ENCODE data around the gene TMEM270.

TMEM270 gene

DNA sequence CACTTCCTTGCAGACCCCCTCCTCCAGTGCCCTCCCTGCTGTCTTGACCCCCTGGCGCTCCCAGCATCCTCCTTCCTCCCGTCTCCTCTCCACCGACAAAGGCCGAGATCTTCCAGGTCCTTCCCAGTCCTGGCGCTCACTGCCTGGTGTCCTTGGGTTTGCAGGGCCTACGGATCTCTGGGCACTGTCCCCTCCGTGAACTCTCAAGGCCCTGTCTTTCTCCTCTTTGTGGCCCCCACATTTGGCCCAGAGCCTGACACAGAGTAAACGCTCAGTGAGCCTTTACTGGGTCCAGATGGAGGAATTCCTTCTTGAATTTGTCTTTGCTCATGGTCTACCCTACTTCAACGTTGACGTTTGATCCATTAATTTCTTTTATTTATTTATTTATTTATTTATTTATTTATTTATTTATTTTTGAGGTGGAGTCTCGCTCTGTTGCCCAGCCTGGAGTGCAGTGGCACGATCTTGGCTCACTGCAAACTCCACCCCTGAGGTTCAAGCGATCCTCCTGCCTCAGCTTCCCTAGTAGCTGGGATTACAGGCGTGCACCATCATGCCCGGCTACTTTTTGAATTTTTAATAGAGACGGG lies 29.7 kb downstream of the TMEM270 start:
- DNase-seq: no peak

DNA sequence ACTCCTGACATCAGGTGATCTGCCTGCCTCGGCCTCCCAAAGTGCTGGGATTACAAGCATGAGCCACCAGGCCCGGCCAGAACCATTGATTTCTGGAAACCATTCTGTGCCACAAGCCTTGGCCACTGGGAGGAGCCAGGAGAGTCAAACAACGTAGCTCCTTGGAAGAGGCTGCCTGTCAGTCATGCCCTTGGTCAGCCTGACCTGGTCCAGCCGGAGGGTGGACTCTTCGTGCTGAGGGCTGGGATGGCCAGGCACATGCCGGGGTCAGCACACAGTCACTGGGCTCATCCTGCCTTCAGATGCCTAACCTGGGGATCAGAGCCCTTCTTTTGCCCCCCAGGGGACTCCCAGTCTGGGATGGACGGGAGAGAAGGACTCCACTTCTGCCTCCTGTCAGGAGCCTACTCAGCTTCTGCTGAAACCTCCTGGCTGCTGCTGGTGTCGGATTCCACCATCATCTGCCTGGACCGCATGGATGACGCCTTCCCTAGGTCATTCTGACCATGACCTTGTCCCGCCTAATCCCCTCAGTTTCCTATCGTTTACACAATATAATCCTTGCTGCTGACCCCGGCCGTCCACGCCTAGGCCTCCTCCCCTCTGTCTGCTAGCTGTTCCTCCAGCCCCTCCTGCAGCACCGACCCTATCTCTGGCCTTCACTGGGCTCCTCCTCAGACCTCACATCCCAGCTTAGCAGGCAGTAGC lies 30.4 kb downstream of the TMEM270 start:
- no peak for DNase-seq

DNA sequence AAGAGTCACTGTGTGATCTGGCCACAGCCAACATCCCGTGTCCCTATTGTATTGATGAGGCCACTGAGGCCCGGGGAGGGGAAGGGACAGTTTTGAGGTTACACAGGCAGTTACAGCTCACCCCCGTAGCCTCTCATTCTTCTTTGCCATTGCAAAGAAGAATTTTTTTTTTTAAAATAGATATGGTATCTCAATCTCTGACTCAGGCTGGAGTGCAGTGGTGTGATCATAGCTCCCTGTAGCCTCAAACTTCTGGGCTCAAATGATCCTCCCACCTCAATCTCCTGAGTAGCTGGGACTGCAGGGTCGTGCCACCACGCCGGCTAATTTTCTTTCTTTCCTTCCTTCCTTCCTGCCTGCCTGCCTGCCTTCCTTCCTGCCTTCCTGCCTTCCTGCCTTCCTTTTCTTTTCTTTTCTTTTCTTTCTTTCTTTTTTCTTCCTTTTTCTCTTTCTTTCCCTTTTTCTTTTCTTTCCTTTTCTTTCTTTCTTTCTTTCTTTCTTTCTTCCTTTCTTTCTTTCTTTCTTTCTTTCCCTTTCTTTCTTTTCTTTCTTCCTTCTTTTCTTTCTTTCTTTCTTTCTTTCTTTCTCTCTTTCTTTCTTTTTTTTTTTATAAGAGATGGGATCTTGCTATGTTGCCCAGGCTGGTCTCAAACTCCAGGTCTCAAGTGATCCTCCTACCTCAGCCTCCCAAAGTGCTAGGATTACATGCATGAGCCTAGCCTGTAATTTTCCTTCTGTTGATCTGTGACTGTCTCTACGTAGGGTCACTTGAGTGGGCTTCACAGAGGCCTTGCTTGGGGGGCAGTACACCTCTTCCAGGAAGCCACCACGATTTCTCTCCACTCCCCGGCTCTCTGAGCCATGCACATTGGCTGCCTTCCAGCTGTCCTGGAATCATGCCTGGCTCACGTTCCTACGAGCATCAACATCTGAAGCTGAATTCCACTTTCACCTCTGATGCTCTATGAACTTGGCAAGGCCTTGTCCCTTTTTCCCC lies 31.3 kb downstream of the TMEM270 start:
- no peak for DNase-seq

DNA sequence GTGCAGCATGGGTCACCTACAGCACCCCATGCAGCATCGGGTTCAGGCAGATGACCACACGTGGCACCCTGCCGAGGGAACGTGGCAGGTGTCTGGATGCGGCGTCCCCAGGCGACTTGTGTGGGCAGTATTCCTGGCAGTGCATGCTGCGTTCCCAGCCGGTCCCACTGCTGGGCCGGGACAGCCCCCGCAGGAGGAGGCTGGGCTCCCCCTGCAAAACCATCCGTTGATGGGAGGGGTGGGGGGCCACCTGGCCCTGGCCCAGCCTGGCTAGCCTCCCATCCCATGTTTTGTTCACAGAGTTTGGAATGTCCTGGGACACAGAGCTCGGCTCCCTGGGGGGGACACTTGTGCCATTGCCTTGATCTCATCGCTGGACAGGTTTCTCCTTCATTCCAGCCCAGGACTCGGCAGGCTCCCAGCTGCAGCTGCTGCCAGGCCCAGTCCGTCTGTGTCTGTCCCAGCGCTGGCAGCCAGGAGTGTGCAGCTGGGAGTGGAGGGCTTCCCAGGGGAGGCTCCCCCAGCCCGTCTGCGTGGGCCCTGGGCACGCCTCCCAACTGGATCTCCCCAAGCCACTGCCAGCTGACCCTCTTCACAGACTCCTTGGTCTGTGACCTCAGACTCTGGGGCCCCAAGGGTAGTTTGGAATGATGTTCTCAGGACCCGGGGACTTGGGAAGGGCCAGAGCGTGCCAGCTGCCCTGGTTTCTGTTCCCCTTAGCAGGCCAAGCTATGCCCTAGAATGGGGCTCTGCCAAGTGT lies 32.6 kb downstream of the TMEM270 start:
- no peak for DNase-seq

DNA sequence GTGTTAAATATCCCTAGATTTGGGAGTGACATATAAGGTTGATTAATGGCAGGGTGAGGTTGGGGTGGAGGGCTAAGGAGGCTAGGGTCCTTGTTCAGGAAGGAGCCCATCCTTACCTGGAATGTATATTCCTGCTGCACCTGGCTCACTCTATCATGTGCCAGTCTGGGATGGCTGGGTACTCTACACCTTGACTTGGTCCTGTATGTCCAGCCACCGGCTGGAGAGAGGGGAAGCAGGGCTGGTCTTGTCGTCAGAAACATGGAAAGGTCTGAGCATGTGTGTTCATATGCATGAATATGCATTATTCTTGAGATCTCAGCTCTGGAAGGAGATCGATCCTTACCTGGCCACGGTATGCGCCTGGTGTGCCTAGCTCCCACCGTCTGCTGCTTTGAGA lies 33.2 kb downstream of the TMEM270 start:
- no peak for DNase-seq

DNA sequence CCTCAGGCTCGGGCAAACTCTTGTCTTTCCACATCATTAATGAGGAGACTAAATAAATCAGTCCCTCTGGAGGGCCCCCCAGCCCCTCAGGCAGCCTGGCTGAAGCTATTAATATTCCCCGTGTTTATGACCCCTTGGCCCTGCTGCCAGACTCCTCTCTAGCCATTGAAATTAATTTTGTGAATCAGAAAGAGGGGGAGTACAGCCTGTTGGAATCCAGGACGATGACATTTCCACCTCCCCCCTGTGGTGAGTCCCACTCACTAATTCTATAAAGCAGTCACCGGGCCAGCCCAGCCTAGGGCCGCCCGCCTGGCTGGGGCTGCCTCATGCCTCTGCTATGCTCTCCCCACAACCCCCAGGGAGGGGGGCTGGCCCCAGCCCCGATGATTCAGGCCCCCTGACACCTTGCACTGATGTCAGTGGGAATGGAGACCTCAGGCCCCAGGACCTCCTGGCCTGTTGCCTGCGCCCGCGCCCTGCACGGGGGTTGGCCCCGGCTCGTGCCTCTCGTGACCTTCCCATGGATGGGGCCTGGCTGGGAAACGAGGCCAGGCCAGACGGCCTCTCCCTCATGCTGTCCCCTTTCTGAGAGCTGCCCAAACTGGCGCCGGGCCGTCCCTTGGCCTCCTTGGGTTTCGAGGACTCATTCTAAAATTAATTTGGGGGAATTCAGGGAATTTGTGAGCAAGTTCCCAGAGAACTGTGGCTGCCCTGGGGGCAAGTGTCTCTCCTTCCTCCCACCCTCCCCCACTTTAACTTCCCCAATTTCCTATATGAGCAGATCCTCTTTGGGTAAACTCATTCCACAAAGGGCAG lies 34.0 kb downstream of the TMEM270 start:
- DNase-seq: peak; percentile 91

DNA sequence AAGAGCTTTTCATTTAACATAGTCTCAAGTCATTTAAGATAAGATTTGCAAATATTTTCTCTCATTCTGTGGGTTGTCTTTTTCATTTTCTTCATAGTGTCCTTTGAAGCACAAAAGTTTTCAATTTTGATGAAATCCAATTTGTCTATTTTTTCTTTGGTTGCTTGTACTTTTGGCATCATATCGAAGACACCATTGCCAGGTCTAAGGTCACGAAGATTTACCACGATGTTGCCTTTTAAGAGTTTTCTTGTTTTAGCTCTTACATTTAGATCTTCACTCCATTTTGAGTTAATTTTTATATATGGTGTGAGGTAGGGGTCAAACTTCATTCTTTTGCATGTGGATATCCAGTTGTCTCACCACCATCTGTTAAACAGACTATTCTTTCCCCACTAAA lies 34.7 kb downstream of the TMEM270 start:
- DNase-seq: no peak

DNA sequence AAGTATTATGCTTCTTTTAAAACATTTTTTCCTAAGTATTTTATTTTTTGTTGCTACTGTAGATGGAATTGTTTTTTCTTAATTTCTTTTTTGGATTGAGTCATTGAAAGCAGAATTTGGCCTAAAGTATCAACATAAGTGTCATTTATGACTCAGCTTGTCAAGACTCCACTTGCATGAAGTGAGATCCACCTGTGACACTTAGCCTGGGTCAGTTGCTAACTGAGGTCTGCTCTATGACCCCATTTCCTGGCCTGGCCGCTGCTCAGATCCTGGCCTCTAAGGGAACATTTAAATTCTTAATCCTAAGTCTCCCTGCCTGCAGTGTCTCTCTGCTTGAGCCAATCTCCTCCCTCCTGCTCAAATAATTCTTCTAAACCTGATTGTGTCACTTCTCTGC lies 35.5 kb downstream of the TMEM270 start:
- DNase-seq: no peak

DNA sequence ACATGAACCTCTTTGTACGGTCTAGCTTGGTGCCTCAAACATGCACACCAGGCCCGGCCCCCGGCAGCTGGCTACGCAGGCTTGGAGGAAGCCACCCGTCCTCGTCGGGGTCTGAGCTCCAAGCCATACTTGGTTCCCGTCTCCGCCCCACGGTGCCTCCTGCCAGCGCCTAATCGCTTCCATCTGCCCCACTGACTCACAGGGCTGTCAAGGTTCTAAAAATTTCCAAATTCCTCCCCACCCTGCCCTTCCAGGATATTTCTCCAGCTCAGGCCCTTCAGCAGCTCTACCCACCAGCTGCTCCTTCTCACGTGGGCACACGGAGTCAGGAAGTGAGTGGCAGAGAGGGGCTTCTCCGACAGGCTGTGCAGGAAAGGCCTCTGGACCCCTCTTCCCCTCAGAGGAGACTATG lies 38.8 kb downstream of the TMEM270 start:
- DNase-seq: peak; percentile 53

DNA sequence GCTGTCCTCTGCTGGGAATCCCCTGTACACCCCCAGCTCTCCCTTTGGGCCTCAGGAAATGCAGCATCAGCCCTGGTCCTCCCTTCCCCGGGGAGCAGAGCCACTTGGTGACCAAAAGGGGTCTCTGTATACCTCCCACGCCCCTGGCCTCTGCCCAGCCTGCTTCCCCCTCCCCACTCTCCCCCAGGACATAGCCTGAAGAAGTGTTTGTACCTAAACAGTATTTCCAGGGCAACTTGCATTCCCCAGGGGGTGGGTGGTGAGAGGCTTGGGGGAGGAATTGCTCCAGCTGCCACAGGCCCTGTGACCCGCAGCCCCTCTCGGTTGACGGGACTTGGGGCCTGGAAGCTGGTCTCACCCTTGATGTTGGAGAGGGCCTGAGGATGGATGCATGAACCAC lies 39.3 kb downstream of the TMEM270 start:
- no peak for DNase-seq

DNA sequence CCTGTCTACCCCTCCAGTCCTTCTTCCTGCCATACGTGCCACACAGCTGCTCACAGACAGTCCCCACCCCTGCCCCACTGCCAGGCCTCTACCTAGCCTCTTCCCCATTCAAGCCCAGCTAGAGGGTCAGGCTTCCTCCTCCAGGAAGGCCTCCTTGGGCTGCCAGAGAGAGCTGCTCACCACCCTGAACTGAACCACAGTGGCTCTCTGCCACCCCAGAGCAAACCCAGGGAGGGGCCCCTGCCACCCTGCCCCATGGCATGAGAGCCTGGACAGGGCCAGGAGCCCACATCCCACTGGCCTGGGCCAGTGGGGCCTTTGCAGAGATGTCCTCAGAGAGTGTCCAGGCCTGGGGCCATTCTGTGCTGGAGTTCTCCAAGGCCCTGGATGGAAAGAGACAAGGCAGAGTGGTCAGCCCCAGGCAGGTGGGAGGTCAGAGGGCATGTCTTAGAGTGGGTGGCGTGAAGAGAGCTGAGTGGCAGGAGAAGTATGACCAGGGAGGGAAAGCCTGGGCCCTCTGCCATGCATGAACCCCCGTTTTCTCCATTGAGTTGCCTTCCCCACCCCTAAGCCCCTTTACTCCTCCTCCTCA lies 40.4 kb downstream of the TMEM270 start:
- DNase-seq: no peak

DNA sequence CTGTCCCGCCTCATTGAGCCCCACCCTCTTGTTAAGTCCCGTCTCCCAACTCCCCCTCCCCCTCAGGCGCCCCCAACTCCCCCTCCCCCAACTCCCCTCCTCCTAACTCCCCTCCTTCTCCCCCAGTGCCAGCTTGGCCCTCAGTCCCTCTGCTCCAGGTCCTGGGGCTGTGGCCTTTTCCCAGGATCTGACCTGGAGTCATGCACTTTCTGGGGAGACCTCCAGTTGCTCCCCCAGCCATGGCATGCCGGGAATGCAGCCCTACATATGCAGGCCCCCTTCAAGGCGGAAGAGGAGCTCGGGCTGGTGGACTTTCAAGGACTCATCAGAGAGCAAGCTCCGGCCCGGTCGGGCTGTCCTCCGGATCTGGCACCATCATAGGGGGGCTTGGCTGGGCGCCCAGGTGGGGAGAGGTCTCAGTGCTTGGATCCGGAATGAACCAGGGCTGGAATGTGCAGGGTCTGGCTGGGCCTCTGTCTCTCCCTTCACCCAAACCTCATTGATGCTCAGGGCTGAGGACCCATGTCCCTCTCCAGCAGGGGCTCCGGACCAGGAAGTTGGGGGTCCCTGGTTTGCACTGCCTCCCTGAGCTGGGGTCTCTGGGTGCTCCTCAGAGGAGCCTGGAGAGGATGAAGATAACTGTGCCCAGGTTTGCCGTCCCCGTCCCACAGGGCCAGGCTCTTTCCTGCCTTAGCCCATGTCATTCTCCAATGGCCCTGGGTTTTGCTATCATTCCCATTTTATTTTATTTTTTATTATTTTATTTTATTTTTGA lies 41.1 kb downstream of the TMEM270 start:
- DNase-seq: no peak

DNA sequence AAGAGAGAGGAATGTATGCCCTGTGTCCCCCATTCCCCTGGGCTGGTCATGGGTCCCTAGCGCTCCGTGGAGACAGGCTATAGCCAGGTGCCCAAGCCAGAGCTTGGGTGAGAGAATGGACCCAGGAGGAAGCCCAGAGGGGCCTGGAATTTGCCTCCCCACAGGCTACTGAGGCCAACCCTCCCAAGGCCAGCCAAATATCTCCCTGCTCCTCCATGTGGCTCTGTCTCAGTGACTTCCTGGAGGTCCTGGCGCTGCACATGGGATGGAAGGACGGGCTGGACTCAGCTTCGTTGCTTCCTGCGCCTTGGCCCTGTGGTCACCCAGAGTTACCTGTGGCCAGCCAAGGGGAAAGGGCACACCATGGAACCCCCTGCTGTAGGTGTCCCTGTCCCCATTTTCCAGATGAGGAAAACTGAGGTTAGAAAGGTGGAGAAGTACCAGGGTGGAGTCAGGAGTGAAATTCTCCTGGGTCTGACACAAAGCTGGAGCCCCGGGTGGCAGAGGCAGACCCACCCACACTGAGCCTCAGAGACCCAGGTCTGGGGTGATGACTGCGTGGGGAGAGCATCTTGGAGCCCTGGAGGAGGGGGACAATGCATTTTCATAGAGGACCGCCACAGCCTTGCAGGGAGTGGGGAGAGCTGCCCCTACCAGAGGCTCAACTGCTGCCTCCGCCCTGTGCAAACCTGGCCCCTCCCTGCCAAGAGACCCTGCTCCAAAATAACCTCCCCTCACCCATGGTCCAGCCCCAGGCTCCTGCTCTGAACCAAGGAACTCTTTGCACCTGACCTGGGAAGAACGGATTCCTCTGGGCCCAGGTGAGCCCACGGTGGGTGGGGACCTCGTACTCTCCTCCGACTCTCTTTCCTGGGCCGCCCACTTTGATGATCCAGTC lies 42.6 kb downstream of the TMEM270 start:
- no peak for DNase-seq

DNA sequence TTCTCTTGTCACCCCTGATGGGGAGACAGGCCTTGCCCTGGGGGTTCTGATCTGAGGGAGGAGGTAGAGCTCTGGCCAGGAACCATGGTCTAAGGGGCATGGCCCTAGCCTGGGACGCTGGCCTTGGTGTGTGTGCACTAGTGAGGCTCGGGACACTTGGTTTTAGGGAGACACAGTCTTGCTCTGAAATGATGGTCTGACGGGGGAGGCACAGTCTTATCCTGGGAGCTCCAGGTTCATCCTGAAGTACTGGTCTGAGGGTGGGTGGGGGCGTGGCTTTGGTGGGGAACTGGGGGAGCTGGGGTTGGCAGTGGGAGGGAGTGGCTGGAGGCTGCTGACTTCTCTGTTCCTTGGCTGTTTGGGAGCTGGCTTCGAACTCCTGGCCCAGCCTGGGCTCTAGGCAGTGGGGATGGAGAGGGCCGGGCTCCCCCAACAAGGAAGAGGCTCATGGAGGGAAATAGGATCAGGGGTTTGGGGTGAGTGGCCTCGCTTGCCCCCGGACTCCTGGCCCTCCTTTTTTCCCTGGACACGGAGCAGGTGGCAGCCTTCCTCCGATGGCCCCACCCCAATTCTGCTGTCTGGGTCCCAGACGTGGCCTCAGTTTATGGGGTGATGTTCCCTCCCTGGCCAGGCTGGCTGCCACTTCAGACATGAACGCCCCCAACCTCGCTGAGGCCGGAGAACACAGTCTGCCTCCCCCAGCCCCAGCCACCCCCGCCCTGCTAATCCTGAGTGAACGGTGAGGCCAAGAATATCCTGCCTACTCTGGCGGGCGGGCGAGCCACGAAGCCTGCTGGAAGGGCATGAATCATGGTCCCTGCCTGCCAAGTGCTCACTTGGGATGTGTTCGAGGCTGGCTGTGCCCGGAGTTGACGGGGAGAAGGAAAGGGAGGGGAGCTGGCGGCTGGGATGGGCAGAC lies 43.5 kb downstream of the TMEM270 start:
- DNase-seq: no peak

DNA sequence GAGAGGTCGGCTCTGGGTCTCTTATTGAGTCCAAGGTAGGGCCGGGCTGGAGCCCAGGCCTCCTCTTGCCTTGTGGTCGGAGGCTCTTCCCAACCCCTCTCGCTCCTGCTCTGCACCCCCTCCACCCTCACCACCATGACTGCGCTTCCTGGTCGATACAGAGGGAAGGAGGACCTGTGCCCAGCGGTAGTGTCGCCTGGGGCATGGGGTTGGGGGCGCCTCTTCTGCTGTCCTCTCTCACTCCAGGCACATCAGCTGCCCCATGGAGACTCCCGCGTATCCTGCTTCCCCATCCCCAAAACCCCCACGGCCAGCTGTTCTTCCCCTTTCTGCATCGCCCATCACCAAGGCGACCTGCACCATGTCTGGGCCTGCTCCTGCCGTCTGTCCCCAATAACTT lies 44.4 kb downstream of the TMEM270 start:
- no peak for DNase-seq

DNA sequence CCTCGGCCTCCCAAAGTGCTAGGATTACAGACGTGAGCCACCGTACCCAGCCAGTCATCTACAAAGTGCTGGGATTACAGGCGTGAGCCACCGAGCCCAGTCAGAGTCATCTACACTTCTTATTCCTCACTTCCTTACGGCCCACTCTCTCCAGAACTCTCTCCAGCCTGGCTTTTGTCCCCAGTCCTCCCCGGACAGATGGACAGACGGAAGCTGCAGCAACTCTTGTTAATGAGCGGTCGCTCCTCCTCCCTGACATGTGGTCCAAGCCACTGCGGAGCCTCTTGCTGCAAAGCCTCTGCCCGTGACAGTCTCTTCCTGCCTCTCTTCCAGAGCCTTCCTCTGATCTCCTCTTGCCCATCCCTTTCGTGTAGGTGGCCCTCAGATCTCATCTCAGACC lies 45.9 kb downstream of the TMEM270 start:
- DNase-seq: no peak

DNA sequence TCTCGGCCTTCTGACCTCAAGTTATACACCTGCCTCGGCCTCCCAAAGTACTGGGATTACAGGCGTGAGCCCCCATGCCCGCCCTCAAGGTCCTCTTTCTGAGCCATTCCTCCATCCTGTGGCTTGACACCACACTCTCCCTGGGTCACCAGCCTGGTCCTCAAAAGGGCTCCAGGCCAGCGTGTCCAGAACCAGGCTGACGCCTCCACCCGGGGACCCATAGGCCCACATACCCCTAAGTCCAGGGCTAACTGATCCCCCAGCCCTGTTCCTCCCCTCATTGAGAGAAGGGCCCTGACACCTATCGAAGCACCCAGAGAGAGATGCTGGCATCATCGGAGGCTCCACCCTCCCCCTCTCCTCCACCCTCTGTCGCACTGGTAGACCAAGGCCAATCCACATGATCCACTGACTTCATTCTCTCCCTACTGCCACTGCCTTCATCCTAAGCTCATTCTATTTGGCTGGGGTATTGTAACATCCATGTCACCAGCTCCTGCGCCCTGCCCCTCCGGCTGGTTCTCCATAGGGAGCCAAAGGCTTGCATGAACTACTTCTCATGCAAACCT lies 46.7 kb downstream of the TMEM270 start:
- no peak for DNase-seq

DNA sequence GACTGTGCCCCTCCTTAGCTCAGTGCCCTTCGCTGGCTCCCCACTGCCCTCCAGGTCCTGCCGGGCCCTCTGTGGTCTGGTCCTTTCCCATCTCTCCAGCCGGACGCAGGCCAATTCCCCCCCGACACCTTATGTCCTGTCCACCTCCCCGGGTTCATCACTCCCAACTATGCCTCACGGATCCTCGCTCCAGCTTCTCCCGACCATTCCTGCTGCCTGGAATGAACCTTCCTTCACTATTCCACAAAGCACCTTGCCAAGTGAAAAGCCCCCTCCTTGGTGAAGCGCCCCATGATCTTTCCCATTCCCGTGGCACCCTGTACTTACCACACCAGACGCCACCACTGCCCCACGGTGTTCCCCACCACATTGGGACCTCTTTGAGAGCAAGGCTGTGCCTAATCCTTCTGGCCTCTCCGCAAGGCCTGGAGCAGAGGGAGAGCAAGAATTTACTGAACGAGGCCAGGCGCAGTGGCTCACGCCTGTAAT lies 47.2 kb downstream of the TMEM270 start:
- DNase-seq: no peak
